Gastrocnemius medialis (tissue), 4 donors: ENCODE data around the gene PAGR1.

ENCODE experiments used
- POLR2A ChIP-seq, 2 donors: fragments of 450-650 bp; IDR thresholded peaks; one replicate each; pipeline ENCODE4 v1.6.1; 2017; ENCODE audit warnings: antibody characterized with exemption in 2 of 2, mild to moderate bottlenecking in 2 of 2, moderate library complexity in 2 of 2
- TF ChIP-seq, protein P1 (sequence below), 5 experiments: fragments of 450-650 bp in 3 of 5; fragments of 200-600 bp in 2 of 5; sonication (generic) in 2 of 5; IDR thresholded peaks in 4 of 5; conservative IDR thresholded peaks in 1 of 5; 1 replicate in 4 of 5; 2 replicates in 1 of 5; pipeline ENCODE4 v1.5.1; 2016 to 2019; ENCODE audit warnings: antibody characterized with exemption in 5 of 5, mild to moderate bottlenecking in 3 of 5, moderate library complexity in 3 of 5

DNA sequence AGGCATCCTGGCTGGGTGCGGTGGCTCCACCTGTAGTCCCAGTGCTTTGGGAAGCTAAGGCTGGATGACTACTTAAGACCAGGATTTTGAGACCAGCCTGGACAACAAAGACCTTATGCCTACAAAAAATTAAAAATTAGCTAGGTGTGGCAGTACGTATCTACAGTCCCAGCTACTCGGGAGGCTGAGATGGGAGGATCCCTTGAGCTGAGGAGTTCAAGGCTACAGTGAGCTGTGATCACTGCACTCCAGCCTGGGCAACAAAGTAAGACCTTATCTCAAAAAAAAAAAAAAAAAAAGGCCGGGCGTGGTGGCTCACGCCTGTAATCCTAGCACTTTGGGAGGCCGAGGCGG lies 10.4 kb downstream of the PAGR1 start:
- no peak for TF ChIP-seq POLR2A (IDR thresholded peaks at IDR 0.05)
- TF ChIP-seq, protein P1, sequence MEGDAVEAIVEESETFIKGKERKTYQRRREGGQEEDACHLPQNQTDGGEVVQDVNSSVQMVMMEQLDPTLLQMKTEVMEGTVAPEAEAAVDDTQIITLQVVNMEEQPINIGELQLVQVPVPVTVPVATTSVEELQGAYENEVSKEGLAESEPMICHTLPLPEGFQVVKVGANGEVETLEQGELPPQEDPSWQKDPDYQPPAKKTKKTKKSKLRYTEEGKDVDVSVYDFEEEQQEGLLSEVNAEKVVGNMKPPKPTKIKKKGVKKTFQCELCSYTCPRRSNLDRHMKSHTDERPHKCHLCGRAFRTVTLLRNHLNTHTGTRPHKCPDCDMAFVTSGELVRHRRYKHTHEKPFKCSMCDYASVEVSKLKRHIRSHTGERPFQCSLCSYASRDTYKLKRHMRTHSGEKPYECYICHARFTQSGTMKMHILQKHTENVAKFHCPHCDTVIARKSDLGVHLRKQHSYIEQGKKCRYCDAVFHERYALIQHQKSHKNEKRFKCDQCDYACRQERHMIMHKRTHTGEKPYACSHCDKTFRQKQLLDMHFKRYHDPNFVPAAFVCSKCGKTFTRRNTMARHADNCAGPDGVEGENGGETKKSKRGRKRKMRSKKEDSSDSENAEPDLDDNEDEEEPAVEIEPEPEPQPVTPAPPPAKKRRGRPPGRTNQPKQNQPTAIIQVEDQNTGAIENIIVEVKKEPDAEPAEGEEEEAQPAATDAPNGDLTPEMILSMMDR (IDR thresholded peaks at IDR 0.05 in 4 of 5, conservative IDR thresholded peaks at IDR 0.05 in 1 of 5): no peak
